HL-60 (cell line): Measurements from ENCODE around the gene TRAPPC12.

ENCODE experiments used
- DNase-seq, 2 experiments: peaks; one replicate each; pipeline ENCODE4 v3.0.0-alpha.2; 2010 to 2020; ENCODE audit warnings: low read depth in 1 of 2, low spot score in 1 of 2
- H3K27ac ChIP-seq: fragments of 250-450 bp; sonication (Bioruptor Pico); replicated peaks from 2 replicates; pipeline ENCODE4 v1.5.1; 2020; ENCODE audit warnings: mild to moderate bottlenecking, moderate library complexity
- H3K27me3 ChIP-seq: fragments of 250-450 bp; sonication (Bioruptor Pico); 2 replicates; pipeline ENCODE4 v1.5.1; 2021; ENCODE audit warnings: mild to moderate bottlenecking, moderate library complexity; ENCODE audit not compliant: insufficient read depth, poor library complexity, severe bottlenecking
- H3K4me3 ChIP-seq: replicated peaks from 2 replicates; pipeline ENCODE4 v1.5.1; 2011; ENCODE audit warnings: mild to moderate bottlenecking, control low read depth, low read length; ENCODE audit not compliant: insufficient read depth
- GABPA ChIP-seq: IDR thresholded peaks from 2 replicates; pipeline ENCODE4 v1.6.1; 2012; ENCODE audit warnings: low read depth
- POLR2AphosphoS5 ChIP-seq: IDR thresholded peaks from 2 replicates; pipeline ENCODE4 v1.6.1; 2012; ENCODE audit warnings: low read depth
- REST ChIP-seq: IDR thresholded peaks from 2 replicates; pipeline ENCODE4 v1.6.1; 2012; ENCODE audit warnings: low read depth; ENCODE audit not compliant: insufficient replicate concordance
- SPI1 ChIP-seq: IDR thresholded peaks from 2 replicates; pipeline ENCODE4 v1.6.1; 2012; ENCODE audit warnings: low read depth, mild to moderate bottlenecking, borderline replicate concordance
- TF ChIP-seq, protein P1 (sequence below): IDR thresholded peaks from one replicate; pipeline ENCODE4 v1.5.1; 2011; ENCODE audit warnings: low read length, control low read depth, inconsistent platforms; ENCODE audit not compliant: insufficient read depth

The TRAPPC12 gene

GRCh38 chr2:3483986-3484960 is 104.8 kb downstream of the TRAPPC12 start:
- no peaks in the 10 kb centered on the region for H3K27me3 ChIP-seq
- TF ChIP-seq REST (no peak), GABPA (no peak), POLR2AphosphoS5 (no peak), SPI1 (no peak)
- TF ChIP-seq, protein P1, sequence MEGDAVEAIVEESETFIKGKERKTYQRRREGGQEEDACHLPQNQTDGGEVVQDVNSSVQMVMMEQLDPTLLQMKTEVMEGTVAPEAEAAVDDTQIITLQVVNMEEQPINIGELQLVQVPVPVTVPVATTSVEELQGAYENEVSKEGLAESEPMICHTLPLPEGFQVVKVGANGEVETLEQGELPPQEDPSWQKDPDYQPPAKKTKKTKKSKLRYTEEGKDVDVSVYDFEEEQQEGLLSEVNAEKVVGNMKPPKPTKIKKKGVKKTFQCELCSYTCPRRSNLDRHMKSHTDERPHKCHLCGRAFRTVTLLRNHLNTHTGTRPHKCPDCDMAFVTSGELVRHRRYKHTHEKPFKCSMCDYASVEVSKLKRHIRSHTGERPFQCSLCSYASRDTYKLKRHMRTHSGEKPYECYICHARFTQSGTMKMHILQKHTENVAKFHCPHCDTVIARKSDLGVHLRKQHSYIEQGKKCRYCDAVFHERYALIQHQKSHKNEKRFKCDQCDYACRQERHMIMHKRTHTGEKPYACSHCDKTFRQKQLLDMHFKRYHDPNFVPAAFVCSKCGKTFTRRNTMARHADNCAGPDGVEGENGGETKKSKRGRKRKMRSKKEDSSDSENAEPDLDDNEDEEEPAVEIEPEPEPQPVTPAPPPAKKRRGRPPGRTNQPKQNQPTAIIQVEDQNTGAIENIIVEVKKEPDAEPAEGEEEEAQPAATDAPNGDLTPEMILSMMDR: no peak
- no peak overlapping the region for H3K4me3 ChIP-seq
- H3K27ac ChIP-seq: no peak overlapping the region
- no peak for DNase-seq

- H3K27me3 ChIP-seq: no peaks in the 10 kb centered on the region
- TF ChIP-seq SPI1 (no peak), GABPA (no peak)
- TF ChIP-seq, protein P1: no peak
- H3K4me3 ChIP-seq: no peak overlapping the region
- H3K27ac ChIP-seq: no peak overlapping the region
- no peak for DNase-seq
Measured at GRCh38 chr2:3485166-3485565, 105.7 kb downstream of the TRAPPC12 start.

- H3K27ac ChIP-seq: no peak overlapping the region
- no peaks in the 10 kb centered on the region for H3K27me3 ChIP-seq
- no peak for DNase-seq
- H3K4me3 ChIP-seq: no peak overlapping the region
- TF ChIP-seq POLR2AphosphoS5 (no peak), GABPA (no peak), REST (no peak), SPI1 (no peak)
- TF ChIP-seq, protein P1: no peak
Measured at GRCh38 chr2:3486047-3487027, 106.8 kb downstream of the TRAPPC12 start.
